Endothelial cell of umbilical vein (primary cell): Measurements from ENCODE around the gene SPINT3. TPM values are rescaled to one million over a fixed set of nuclear protein-coding genes. Genes with fewer than 3 reads are reported as not detected.

ENCODE experiments used
- BruUV-seq: library from RNA; stranded (reverse); fragments of 400-500 nt; replicated peaks from 2 replicates; lab custom pipeline; 2021; lab: Mats Ljungman, UMichigan
- CTCF ChIA-PET: fragments of 300-600, 350-600 bp; sonication (Branson Sonifier 250); formaldehyde crosslinking; loops from one replicate; lab custom pipeline; 2021; ENCODE audit warnings: antibody characterized with exemption, inconsistent platforms; lab: Charles Lee
- POLR2A ChIA-PET: fragments of 300-600, 350-600 bp; sonication (Branson Sonifier 250); formaldehyde crosslinking; loops from one replicate; lab custom pipeline; 2021; ENCODE audit warnings: antibody characterized with exemption, inconsistent platforms; lab: Charles Lee
- DNase-seq: peaks from one replicate; pipeline ENCODE4 v3.0.0-alpha.2; 2011; ENCODE audit warnings: low read depth, low spot score
- FAIRE-seq: peaks from 2 replicates; lab custom pipeline; 2011; peaks lifted over from hg19 to GRCh38; lab: Jason Lieb, UNC
- H2AFZ ChIP-seq: 2 replicates; pipeline ENCODE4 v1.6.0; 2012; ENCODE audit warnings: low read depth, low read length, control low read depth, inconsistent platforms
- H3K27ac ChIP-seq: 2 replicates; pipeline ENCODE4 v1.5.1; 2011; ENCODE audit warnings: low read depth, mild to moderate bottlenecking, control low read depth, low read length, moderate library complexity; ENCODE audit not compliant: insufficient read depth
- H3K27me3 ChIP-seq, 2 experiments: 2 replicates each; pipeline versions ENCODE4 v1.6.0 to v1.6.1; 2011; ENCODE audit warnings: low read length in 2 of 2, mixed read lengths in 1 of 2; ENCODE audit not compliant: control insufficient read depth in 2 of 2, insufficient read depth in 2 of 2
- H3K36me3 ChIP-seq, 2 experiments: 2 replicates in 1 of 2; 3 replicates in 1 of 2; pipeline ENCODE4 v1.5.1; 2011; ENCODE audit warnings: low read length in 2 of 2, mild to moderate bottlenecking in 1 of 2, moderate library complexity in 1 of 2; ENCODE audit not compliant: control insufficient read depth in 2 of 2, insufficient read depth in 2 of 2; ENCODE audit errors: extremely low read depth in 1 of 2
- H3K4me1 ChIP-seq: 3 replicates; pipeline ENCODE4 v1.5.1; 2011; ENCODE audit warnings: mild to moderate bottlenecking, low read length; ENCODE audit not compliant: control insufficient read depth, insufficient read depth; ENCODE audit errors: extremely low read depth
- H3K4me2 ChIP-seq: 2 replicates; pipeline ENCODE4 v1.6.1; 2011; ENCODE audit warnings: low read length, control low read depth, mixed read lengths; ENCODE audit not compliant: insufficient read depth
- H3K4me3 ChIP-seq, 3 experiments: fragments of 200-600 bp in 1 of 3; sonication (generic), shearing (Covaris generic) in 1 of 3; replicated peaks in 1 of 3; 2 replicates each; pipeline ENCODE4 v1.5.1; 2011 to 2016; ENCODE audit warnings: control low read depth in 3 of 3, low read length in 3 of 3, mild to moderate bottlenecking in 2 of 3, inconsistent platforms in 1 of 3, low read depth in 1 of 3, moderate library complexity in 1 of 3; ENCODE audit not compliant: insufficient read depth in 1 of 3
- H3K79me2 ChIP-seq: 2 replicates; pipeline ENCODE4 v1.6.0; 2012; ENCODE audit warnings: low read length, inconsistent platforms; ENCODE audit not compliant: control insufficient read depth, insufficient read depth
- H3K9ac ChIP-seq: replicated peaks from 2 replicates; pipeline ENCODE3; 2011; ENCODE audit warnings: low read length, control low read depth; ENCODE audit not compliant: insufficient read depth; ENCODE audit errors: extremely low read depth
- H3K9me1 ChIP-seq: replicated peaks from 3 replicates; pipeline ENCODE4 v1.6.0; 2011; ENCODE audit warnings: mild to moderate bottlenecking, low read length; ENCODE audit not compliant: control insufficient read depth, insufficient read depth; ENCODE audit errors: extremely low read depth
- H3K9me3 ChIP-seq: replicated peaks from 2 replicates; pipeline ENCODE4 v1.5.1; 2012; ENCODE audit warnings: low read length, inconsistent platforms; ENCODE audit not compliant: control insufficient read depth, insufficient read depth
- H4K20me1 ChIP-seq: replicated peaks from 2 replicates; pipeline ENCODE3; 2011; ENCODE audit warnings: mild to moderate bottlenecking, low read length; ENCODE audit not compliant: control insufficient read depth, insufficient read depth; ENCODE audit errors: extremely low read depth
- EZH2 ChIP-seq: IDR thresholded peaks from 2 replicates; pipeline ENCODE4 v1.6.1; 2012; ENCODE audit warnings: borderline replicate concordance, low read depth, mild to moderate bottlenecking, moderate library complexity, low read length, inconsistent platforms; ENCODE audit not compliant: severe bottlenecking
- FOS ChIP-seq: IDR thresholded peaks from 2 replicates; pipeline ENCODE4 v1.6.1; 2011; ENCODE audit warnings: mild to moderate bottlenecking, low read length, moderate library complexity, borderline replicate concordance; ENCODE audit not compliant: insufficient read depth
- GATA2 ChIP-seq: IDR thresholded peaks from 2 replicates; pipeline ENCODE4 v1.7.0; 2011; ENCODE audit warnings: low read depth, mild to moderate bottlenecking, moderate library complexity, mixed read lengths, low read length; ENCODE audit not compliant: insufficient read length, insufficient read depth
- JUN ChIP-seq: IDR thresholded peaks from 2 replicates; pipeline ENCODE4 v1.6.1; 2011; ENCODE audit warnings: borderline replicate concordance, low read depth; ENCODE audit not compliant: insufficient read length, insufficient read depth
- MYC ChIP-seq: IDR thresholded peaks from one replicate; pipeline ENCODE4 v1.6.1; 2011; ENCODE audit warnings: mild to moderate bottlenecking, low read depth, low read length
- POLR2A ChIP-seq: IDR thresholded peaks from 2 replicates; pipeline ENCODE4 v1.6.1; 2012; ENCODE audit warnings: low read depth, mild to moderate bottlenecking, control low read depth, low read length
- POLR2AphosphoS5 ChIP-seq: IDR thresholded peaks from 2 replicates; pipeline ENCODE4 v1.6.1; 2012; ENCODE audit warnings: low read depth, mild to moderate bottlenecking, control low read depth, low read length, moderate library complexity; ENCODE audit not compliant: insufficient read depth
- dilution Hi-C: fragments of 300-500 bp; cut with MboI; formaldehyde crosslinking; loops from one replicate; pipeline ENCODE4 v1.15.0; 2019; ENCODE audit warnings: low sequenced_read_pairs; ENCODE audit not compliant: extremely low pct_ligation_motif_present
- intact Hi-C: fragments of 100-400 bp; cut with micrococcal nuclease; formaldehyde crosslinking; loops from one replicate; pipeline ENCODE4 v1.10.0; 2022
- polyA plus RNA-seq, 4 experiments: library from polyadenylated mRNA; depleted of rRNA in 3 of 4; stranded (reverse) in 3 of 4; unstranded in 1 of 4; fragments of >200 nt; gene quantifications; 2 replicates each; pipeline versions ENCODE4 v1.2.1 to v1.2.3, GENCODE V29; 2011 to 2012; ENCODE audit warnings: missing spikeins in 1 of 4
- total RNA-seq: library from RNA; stranded (reverse); gene quantifications from 2 replicates; pipeline ENCODE4 v1.2.3, GENCODE V29; 2021
- TF ChIP-seq, protein P1 (sequence below): IDR thresholded peaks from 2 replicates; pipeline ENCODE4 v1.6.1; 2011; ENCODE audit not compliant: insufficient read depth, insufficient read length

The SPINT3 gene
- total and polyA plus RNA-seq, 2 donors (not counting 3 experiments of a cell fraction or from before 2014, with no cell fraction given), result not detected

DNA sequence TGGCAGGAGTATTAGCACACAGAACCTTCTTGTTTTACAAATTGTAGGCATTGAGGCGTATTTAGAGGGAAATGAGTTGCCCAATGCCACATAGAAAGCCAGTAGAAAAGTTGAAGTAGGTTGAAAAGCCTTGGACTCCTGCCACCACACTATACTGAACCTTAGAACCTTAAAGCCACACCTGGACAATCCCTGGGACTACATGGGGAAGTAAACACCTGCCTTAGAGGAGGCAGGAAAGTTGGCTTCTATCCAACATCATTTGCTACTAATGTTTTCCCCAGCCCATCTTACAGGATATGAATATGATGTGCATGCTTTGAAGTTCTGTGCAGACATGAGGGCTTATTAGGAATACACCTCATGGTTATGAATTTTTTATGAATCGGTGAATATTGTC is 37.0 kb upstream of the SPINT3 start:
- Histone ChIP-seq H3K36me3 (no peaks in the 10 kb centered on the region), H3K27me3 (no peaks in the 10 kb centered on the region), H3K9me3 (no peaks in the 10 kb centered on the region), H3K4me3 (no peak overlapping the region), H3K9me1 (no peaks in the 10 kb centered on the region), H3K27ac (no peak overlapping the region), H3K4me2 (no peak overlapping the region), H3K4me1 (no peaks in the 10 kb centered on the region), H3K79me2 (no peaks in the 10 kb centered on the region), H2AFZ (no peak overlapping the region), H4K20me1 (no peaks in the 10 kb centered on the region), H3K9ac (no peak overlapping the region)
- FAIRE-seq, result no peak
- BruUV-seq, result no TSS peak
- DNase-seq, result no peak
- ChIA-PET CTCF (no interaction called here), POLR2A (no interaction called here)
- TF ChIP-seq JUN (no peak), MYC (no peak), EZH2 (no peak), GATA2 (no peak), POLR2AphosphoS5 (no peak), POLR2A (no peak), FOS (no peak)
- TF ChIP-seq, protein P1, sequence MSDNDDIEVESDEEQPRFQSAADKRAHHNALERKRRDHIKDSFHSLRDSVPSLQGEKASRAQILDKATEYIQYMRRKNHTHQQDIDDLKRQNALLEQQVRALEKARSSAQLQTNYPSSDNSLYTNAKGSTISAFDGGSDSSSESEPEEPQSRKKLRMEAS, result no peak
- dilution Hi-C loops (no loop called here), intact Hi-C loops (no loop called here)

DNA sequence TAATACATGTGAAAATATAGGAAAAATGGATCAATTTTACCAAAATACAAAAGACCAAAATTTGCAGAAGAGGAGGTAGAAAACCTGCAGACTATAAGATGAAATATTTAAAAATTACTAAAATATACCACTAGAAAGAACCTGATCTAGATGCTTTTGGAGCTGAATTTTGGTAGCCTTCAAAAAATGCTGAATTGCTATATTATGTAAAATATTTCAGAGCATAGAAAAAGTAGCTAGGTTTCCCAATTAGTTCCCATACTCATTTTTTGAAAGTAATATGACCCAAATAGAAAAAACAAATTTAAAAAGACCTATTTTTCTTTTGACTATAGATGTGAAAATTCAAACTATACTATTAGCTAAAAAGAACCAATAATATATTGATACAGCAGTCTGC is 35.3 kb upstream of the SPINT3 start:
- TF ChIP-seq FOS, result no peak
- no peak for TF ChIP-seq GATA2
- TF ChIP-seq MYC, result no peak
- TF ChIP-seq EZH2, result no peak
- dilution Hi-C loops, result no loop called here
- BruUV-seq, result no TSS peak
- Histone ChIP-seq H3K4me1 (no peaks in the 10 kb centered on the region), H3K36me3 (no peaks in the 10 kb centered on the region), H3K4me2 (no peak overlapping the region), H3K27me3 (no peaks in the 10 kb centered on the region), H4K20me1 (no peaks in the 10 kb centered on the region), H3K27ac (no peak overlapping the region), H3K79me2 (no peaks in the 10 kb centered on the region), H3K9me3 (no peaks in the 10 kb centered on the region), H3K4me3 (no peak overlapping the region), H3K9ac (no peak overlapping the region), H3K9me1 (no peaks in the 10 kb centered on the region), H2AFZ (no peak overlapping the region)
- POLR2A ChIA-PET, result no interaction called here
- intact Hi-C loops, result no loop called here
- no peak for DNase-seq
- no peak for FAIRE-seq
- CTCF ChIA-PET, result interaction anchor here (1.0 kb wide), 1 partner anchor 220 kb away, joined by 3 read pairs; no protein-coding TSS in a partner anchor
